Islet of Langerhans (tissue), 1 donor: Measurements from ENCODE around the gene CYB5B.
A peak's percentile ranks its signal among the peaks of the same experiment; 100 is the strongest.

ENCODE experiments used
- FAIRE-seq: peaks from one replicate; lab custom pipeline; 2011; peaks lifted over from hg19 to GRCh38; lab: Jason Lieb, UNC

CYB5B gene

DNA sequence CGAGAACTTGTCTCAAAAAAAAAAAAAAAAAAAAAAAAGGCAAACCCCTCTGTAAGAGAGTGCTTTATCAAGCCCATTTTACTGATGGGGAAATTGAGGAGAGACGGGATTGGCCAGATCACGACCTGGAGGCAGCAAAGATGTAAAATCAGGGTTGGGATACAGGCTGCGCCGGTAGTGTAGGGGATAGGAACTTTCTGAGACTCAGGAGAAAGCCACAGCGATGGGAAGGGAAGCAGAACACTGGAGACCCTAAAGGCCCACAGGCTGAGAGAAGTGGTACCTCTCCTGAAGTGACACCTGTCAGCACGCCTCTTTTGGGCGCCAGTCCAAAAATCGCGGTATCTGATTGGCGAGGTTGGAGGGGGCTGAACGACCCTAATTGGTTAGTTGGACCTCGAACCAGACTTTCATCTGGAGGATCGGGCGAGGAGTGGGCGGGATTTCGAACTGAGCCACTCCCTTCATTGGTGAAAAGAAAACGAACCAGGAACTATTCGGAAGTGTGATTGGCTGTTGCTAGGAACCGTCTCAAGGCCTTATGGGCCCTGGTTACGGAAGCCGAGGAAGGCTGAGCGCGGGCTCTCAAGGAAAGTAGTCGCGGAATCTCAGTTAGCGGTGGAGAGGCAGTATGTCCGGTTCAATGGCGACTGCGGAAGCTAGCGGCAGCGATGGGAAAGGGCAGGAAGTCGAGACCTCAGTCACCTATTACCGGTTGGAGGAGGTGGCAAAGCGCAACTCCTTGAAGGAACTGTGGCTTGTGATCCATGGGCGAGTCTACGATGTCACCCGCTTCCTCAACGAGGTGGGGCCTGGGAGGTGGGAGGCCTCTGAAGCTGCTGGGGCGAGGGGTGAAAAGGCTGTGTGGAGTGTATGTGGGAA lies at the start of gene CYB5B:
Gene CYB5B, plus strand, starts transcription at position 567 of the 882 bp plus-strand sequence. Its CDS starts 65 bp downstream, at position 632.
- FAIRE-seq: peak; percentile 97

DNA sequence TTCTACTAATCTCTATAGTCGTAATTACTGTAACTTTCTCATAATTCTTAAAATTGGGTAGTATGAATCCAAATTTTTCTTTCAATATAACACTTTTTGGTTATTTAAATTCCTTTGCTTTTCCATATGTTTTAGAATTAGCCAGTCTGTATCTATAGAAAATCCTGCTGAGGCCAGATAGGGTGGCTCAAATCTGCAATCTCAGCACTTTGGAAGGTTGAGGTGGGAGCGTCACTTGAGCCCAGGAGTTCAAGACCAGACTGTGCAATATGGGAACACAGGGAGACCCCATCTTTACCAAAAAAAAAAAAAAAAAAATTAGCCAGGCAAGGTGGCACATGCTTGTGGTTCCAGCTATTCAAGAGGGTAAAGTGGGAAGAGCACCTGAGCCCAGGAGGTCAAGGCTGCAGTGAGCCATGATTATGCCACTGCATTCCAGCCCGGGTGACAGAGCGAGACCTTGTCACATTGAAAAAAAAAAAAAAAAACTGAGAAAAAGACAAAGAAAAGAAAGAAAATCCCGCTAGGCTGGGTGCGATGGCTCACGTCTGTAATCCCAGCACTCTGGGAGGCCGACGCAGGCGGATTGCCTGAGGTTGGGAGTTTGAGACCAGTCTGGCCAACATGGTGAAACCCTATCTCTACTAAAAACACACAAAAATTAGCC lies 47.9 kb upstream of the CYB5B start:
- FAIRE-seq: no peak

DNA sequence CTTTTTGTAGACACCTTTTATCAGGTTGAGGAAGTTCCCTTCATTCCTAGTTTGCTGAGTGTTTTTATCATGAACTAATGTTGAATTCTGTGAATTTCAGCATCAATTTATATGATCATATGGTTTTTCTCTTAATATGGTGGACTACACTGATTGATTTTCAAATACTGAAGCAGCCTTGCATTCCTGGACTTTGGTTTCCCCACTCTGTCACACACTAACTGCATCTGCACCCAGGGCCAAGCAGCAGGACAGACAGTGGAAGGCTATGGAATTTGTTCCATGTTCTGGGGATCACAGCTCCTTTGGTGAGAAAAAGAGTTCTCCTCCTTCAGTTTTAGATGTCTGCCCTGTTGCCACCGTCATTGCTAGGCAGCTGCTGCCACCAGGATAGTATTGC lies 46.4 kb upstream of the CYB5B start:
- no peak for FAIRE-seq

- FAIRE-seq: no peak
Observed at GRCh38 chr16:69378760-69379159, 45.7 kb upstream of the CYB5B start.

GRCh38 chr16:69381231-69381630 lies 43.2 kb upstream of the CYB5B start:
- FAIRE-seq: no peak

DNA sequence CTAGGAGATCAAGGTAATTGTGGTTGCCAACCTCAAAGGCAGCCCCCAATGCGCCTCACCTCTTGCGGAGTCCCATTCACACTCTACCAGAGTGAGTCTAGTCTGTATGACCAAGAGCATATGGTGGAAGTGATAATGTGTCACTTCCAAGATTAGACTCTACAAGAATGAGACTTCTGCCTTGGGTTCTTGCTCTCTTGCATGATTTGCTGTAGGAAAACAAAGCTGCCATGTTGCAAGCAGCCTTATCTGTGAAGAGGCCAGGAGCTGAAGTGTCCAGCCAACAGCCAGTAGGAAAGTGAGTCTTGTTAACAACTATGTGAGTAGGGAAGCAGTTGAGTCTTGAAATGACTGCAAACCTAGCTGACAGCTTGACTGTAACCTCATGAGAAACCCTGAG lies 42.0 kb upstream of the CYB5B start:
- no peak for FAIRE-seq

DNA sequence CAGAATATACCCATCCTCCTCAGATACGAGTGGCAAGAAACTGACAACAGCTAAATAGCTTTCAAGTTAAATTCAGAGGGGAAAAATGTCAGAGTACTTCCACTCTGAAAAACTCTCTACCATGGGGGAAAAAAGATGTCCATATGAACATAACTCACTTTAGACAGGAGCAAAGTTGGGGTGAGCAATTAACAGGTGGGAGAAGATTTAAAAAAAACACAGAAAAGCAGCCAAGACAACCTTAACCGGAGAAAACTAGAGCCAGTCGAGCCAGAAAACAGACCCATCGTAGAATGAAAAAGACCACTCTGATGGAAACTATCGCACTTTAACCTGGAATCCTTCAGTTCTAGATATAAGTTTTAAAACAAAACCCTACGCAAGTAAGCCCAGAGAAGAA lies 39.4 kb upstream of the CYB5B start:
- no peak for FAIRE-seq

- FAIRE-seq: no peak
Observed at GRCh38 chr16:69386596-69386995, 37.8 kb upstream of the CYB5B start.

DNA sequence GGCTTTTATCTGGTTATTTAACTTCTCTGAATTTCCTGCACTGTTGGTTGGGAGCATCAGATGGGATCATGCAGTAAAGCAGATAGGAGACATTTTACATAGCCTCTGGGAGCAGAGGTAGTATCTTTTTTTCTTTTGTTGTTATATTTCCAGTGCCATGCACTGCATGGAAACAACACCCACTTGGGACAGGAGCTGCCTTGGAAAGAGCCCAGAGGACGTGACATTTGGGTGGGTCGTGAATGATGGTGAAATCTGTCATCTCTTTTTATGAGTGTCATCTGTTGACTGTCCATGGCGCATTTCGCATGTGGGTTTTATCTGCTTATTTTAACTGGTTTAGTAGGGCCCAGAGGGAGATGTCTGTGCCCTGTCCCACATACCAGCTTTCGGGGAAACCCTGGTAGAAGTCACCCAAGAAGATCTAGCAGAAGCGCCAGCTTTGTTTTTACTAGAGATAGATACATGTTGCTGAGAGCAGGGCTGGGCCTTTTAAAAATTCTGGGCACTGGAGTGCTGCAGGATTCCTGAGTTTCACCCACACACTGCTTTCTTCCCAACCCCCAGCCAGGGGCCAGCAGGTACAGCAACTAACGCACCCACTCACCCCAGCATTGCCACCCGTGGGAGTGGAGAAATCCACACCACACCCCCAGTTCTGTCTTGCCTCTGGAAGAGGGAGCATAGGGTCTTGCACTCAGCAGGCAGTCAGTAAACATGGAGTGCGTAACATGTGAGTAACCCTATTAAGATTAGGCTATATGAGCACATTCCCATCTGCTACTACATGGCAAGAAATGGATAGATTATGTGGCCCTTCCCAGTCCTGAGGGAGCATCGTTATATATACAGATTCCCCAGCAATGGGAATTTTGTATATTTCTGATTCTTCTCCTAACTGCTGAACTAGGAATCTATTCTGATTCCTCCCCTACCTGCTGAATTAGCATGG lies 30.2 kb upstream of the CYB5B start:
- FAIRE-seq: no peak

GRCh38 chr16:69395859-69396186 lies 28.6 kb upstream of the CYB5B start:
- FAIRE-seq: no peak

DNA sequence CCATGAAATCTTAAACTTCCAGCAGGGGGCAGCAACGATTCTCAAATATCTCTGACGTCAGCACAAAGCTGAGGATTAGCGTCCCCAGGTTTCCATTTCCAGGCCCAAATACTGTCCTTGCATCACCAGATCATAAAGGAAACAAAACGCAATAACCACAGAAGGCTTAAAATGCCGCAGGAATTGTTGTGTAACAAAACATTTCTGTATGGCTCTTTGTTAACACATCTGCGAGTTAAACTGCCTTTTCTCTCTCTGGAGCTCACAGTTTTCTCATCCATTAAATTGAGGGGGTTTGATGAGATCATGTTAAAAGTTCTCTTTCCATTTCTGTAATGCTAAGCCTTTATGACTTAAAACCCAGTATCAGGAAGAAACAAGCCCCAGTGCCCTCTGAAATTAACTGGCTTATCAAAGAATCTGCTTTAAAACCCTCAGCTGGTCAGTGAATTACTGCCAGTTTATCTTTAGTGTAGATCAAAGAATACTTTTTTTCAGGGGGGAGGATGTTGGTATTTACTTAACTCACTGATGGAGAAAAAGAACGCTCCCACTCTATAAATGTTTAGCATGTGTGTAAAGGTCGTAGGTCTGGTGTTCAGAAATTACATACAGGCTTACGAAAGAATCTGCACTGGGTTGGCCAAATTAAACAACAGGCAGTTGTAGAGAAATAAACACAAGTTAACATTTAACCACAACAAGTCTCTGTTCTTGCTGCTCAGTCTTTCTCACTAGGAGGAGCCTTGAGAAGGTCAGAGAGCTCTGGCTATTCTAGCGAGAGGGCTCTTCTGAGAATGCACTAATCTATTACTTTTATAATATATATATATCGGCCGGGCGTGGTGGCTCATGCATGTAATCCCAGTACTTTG lies 28.0 kb upstream of the CYB5B start:
- FAIRE-seq: peak; percentile 98

DNA sequence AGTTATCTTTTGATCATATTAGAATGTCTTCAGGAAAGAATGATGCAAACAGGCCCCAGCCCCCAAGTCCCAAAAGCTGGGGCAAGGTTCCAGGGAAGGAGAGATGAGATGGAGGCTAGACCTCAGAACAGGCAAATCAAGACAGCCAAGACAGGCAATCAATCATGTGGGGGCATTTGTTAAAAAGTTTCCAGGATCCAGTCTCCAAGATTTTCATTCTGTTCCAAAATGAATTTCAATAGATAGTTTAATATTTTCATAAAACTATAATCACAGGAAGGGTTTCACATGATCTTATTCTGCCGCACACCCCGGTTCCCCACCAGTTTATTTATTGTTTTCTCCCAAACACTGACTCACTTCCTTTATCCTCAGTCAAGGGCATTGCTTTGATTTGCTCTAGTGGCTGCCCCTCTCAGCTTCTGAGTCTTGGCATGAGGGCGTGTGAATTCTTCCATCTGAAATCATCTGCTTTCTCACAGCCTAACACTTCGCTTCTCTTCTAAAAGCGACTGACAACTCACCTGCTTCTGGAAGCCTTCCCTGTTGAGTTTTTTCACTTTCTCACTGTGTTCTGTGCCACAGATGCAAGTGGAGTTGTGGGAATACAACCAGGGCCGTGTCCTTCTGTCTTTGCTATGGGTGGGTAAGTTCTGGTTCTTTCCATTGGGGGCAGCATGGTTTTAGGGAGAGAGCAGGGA lies 26.4 kb upstream of the CYB5B start:
- no peak for FAIRE-seq

- no peak for FAIRE-seq
Observed at GRCh38 chr16:69399361-69399760, 25.1 kb upstream of the CYB5B start.

GRCh38 chr16:69402439-69402838 lies 22.0 kb upstream of the CYB5B start:
- FAIRE-seq: no peak

- no peak for FAIRE-seq
Observed at GRCh38 chr16:69404275-69404805, 20.1 kb upstream of the CYB5B start.

GRCh38 chr16:69405326-69405725 lies 19.1 kb upstream of the CYB5B start:
- FAIRE-seq: no peak

DNA sequence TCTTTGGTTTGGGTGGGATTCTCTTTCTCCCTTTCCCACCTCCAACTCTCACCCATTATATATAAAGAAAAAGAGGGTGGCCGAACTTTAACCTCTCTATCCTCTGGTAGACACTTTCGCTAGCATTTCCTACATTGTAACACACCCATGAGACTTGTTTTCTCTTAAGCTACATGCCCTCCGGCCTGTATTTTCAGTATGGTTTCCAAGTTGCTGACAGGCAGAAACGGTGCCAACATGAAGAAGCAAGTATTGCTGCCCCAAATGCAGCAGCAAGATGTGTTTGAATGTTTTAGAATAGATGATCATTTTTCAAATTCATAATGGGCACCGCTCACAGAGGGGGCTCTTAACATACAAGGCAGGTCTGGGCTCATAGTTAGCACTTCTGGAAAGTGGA lies 18.7 kb upstream of the CYB5B start:
- FAIRE-seq: no peak

DNA sequence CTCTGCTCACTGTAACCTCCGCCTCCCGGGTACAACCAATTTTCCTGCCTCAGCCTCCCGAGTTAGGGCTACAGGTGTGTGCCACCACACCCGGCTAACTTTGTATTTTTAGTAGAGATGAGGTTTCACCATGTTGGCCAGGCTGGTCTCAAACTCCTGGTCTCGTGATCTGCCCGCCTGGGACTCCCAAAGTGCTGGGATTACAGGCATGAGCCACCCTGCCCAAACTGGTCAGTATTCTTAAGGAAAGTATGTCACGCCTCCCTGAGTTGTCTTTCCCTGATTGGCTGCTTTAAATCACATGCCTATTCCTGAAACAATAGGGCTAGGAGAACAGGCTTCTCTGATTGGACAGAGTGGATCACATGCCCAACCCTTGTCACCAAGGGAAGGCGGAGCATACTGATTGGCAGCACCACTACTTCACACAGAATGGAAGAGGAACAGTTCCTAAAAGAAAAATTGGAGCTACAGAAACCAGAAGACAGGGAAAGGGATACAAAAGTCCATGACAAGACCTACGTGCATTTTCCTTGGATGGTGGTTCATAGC lies 17.6 kb upstream of the CYB5B start:
- FAIRE-seq: no peak

GRCh38 chr16:69407702-69408323 lies 16.6 kb upstream of the CYB5B start:
- no peak for FAIRE-seq

DNA sequence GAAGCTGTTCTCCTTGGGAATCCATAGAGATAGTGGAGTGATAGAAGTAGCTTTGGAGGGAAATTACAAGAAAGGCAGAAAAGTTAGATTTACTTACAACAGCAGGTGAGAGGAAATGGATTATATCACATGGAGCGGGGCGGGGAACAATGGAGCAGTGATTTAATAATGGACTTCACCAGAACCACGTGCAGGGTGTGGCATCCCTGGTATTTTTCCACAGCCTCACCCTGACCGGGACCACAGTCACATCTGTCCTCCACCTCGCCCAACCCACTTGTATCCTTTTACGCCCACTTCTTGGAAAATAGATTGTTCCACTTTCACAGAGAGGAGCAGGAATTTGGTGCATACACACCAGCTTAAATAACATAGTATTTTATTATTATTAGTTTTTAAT lies 15.9 kb upstream of the CYB5B start:
- no peak for FAIRE-seq
